Fibroblast of lung (primary cell): ENCODE measurements around the gene CABCOCO1. TPM values are rescaled to one million over a fixed set of nuclear protein-coding genes. Genes with fewer than 3 reads are reported as not detected.

Source experiments
- DNase-seq, 2 donors: peaks; one replicate each; pipeline versions ENCODE4 v3.0.0 to v3.0.0-alpha.2; 2010; ENCODE audit warnings: low read depth in 2 of 2
- H2AFZ ChIP-seq: 2 replicates; pipeline ENCODE4 v1.5.1; 2012; ENCODE audit warnings: low read length, control low read depth, inconsistent platforms
- H3K27ac ChIP-seq: 2 replicates; pipeline ENCODE4 v1.5.1; 2011; ENCODE audit warnings: low read length, control low read depth; ENCODE audit not compliant: insufficient read depth
- H3K27me3 ChIP-seq: 2 replicates; pipeline ENCODE4 v1.5.1; 2011; ENCODE audit warnings: mild to moderate bottlenecking, low read length; ENCODE audit not compliant: control insufficient read depth, insufficient read depth
- H3K36me3 ChIP-seq: 2 replicates; pipeline ENCODE4 v1.5.1; 2011; ENCODE audit warnings: low read length; ENCODE audit not compliant: control insufficient read depth, insufficient read depth
- H3K4me1 ChIP-seq: 2 replicates; pipeline ENCODE4 v1.5.1; 2011; ENCODE audit warnings: low read length; ENCODE audit not compliant: control insufficient read depth, insufficient read depth; ENCODE audit errors: extremely low read depth
- H3K4me2 ChIP-seq: 2 replicates; pipeline ENCODE4 v1.5.1; 2011; ENCODE audit warnings: low read length, control low read depth; ENCODE audit not compliant: insufficient read depth; ENCODE audit errors: extremely low read depth
- H3K4me3 ChIP-seq, 4 experiments: fragments of 200-600 bp in 1 of 4; sonication (generic) in 1 of 4; replicated peaks in 1 of 4; 2 replicates each; pipeline ENCODE4 v1.5.1; 2011 to 2016; ENCODE audit warnings: low read length in 4 of 4, low read depth in 3 of 4, mild to moderate bottlenecking in 3 of 4, control low read depth in 2 of 4, inconsistent platforms in 1 of 4, mixed read lengths in 1 of 4; ENCODE audit not compliant: insufficient read depth in 1 of 4; ENCODE audit errors: control extremely low read depth in 1 of 4
- H3K79me2 ChIP-seq: 2 replicates; pipeline ENCODE4 v1.5.1; 2012; ENCODE audit warnings: mild to moderate bottlenecking, low read length, inconsistent platforms; ENCODE audit not compliant: control insufficient read depth, insufficient read depth
- H3K9ac ChIP-seq: 2 replicates; pipeline ENCODE4 v1.5.1; 2011; ENCODE audit warnings: mild to moderate bottlenecking, low read length, control low read depth; ENCODE audit not compliant: insufficient read depth
- H3K9me3 ChIP-seq: 2 replicates; pipeline ENCODE4 v1.5.1; 2012; ENCODE audit warnings: low read depth, low read length; ENCODE audit not compliant: control insufficient read depth, insufficient read depth
- H4K20me1 ChIP-seq: 2 replicates; pipeline ENCODE4 v1.5.1; 2011; ENCODE audit warnings: low read length; ENCODE audit not compliant: control insufficient read depth, insufficient read depth; ENCODE audit errors: extremely low read depth
- EZH2 ChIP-seq: IDR thresholded peaks from 2 replicates; pipeline ENCODE4 v1.5.1; 2012; ENCODE audit warnings: low read length, control low read depth, mild to moderate bottlenecking; ENCODE audit errors: missing control alignments
- polyA plus RNA-seq, 2 donors: library from polyadenylated mRNA; depleted of rRNA in 1 of 2; stranded (reverse) in 1 of 2; unstranded in 1 of 2; fragments of >200 nt; gene quantifications; 2 replicates each; pipeline ENCODE4 v1.2.1, GENCODE V29; 2011 to 2012; ENCODE audit warnings: missing spikeins in 1 of 2
- total RNA-seq: library from RNA; depleted of rRNA; stranded (reverse); fragments of >200 nt; gene quantifications from 2 replicates; pipeline ENCODE4 v1.2.1, GENCODE V29; 2014
- TF ChIP-seq, protein P1 (sequence below), 2 donors: IDR thresholded peaks in 1 of 2; conservative IDR thresholded peaks in 1 of 2; 1 replicate in 1 of 2; 2 replicates in 1 of 2; pipeline ENCODE4 v1.5.1; 2011 to 2012; ENCODE audit warnings: low read length in 2 of 2, control low read depth in 1 of 2, inconsistent platforms in 1 of 2, low read depth in 1 of 2, mild to moderate bottlenecking in 1 of 2

Gene CABCOCO1
- total and polyA plus RNA-seq, 2 donors (not counting 1 experiment from before 2014, with no cell fraction given): 0.83 to 1.6 TPM

DNA sequence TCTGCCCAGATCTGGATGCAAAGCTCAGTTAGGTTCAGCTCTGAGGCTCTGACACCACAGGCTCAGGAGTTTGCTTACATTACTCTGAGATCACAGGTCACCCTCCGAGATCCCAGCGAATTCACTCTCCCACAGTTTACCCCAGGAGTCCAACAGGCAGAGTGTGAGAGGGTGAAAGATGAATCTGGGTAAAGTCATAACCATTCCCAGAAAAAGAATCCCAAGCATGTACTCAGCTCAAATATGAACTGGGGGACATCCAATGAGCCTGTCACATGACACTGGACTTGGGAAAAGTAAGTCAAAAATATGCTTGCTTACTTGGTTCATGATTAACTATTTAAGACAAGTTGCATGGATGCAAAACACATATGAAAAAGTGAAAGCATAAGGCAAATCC, 128.5 kb downstream of the CABCOCO1 start:
- Histone ChIP-seq H3K9me3 (no peaks in the 10 kb centered on the region), H3K4me3 (no peak overlapping the region), H3K27ac (no peak overlapping the region), H4K20me1 (no peaks in the 10 kb centered on the region), H3K36me3 (no peaks in the 10 kb centered on the region), H3K4me1 (peaks cover 14% of the 10 kb centered on the region), H3K4me2 (peak overlapping the region; percentile 29), H3K9ac (no peak overlapping the region), H3K79me2 (no peaks in the 10 kb centered on the region), H2AFZ (no peak overlapping the region), H3K27me3 (no peaks in the 10 kb centered on the region)
- peak; percentile 66 to 75 for DNase-seq
- no peak for TF ChIP-seq EZH2
- TF ChIP-seq, protein P1, sequence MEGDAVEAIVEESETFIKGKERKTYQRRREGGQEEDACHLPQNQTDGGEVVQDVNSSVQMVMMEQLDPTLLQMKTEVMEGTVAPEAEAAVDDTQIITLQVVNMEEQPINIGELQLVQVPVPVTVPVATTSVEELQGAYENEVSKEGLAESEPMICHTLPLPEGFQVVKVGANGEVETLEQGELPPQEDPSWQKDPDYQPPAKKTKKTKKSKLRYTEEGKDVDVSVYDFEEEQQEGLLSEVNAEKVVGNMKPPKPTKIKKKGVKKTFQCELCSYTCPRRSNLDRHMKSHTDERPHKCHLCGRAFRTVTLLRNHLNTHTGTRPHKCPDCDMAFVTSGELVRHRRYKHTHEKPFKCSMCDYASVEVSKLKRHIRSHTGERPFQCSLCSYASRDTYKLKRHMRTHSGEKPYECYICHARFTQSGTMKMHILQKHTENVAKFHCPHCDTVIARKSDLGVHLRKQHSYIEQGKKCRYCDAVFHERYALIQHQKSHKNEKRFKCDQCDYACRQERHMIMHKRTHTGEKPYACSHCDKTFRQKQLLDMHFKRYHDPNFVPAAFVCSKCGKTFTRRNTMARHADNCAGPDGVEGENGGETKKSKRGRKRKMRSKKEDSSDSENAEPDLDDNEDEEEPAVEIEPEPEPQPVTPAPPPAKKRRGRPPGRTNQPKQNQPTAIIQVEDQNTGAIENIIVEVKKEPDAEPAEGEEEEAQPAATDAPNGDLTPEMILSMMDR (conservative IDR thresholded peaks at IDR 0.05 in 1 of 2, IDR thresholded peaks at IDR 0.05 in 1 of 2; ENCODE audit: low read depth in 1 of 2, low read length in 2 of 2): no peak

DNA sequence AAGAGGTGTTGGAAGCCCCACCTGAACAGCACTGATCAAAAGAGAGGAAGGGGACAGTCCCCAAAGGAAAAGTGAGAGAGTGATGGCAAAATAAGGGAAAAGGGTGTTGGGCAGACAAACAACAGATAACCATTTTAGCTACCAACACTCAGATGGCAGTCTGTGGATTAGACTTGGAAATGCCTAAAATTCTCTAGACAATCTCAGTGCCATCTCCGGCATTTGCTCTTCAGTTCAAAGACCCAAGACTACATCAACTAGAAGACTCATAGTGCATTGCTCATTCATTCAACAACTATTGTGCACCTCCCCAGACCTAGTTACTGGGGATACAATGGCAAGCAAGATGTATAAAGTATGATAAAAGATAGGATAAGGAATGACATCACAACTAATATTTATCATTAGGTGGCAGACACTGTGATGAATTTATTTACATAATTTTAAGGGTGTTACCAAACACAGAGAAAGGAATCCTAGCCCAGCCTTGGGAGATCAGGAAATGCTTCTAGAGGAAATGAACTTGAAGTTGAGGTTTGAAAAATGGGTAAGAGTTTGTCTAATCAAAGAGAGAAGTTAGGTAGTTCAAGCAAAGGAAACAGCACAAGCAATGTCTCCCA, 129.5 kb downstream of the CABCOCO1 start:
- no peak overlapping the region for H3K9ac ChIP-seq
- TF ChIP-seq, protein P1 (conservative IDR thresholded peaks at IDR 0.05 in 1 of 2, IDR thresholded peaks at IDR 0.05 in 1 of 2; ENCODE audit: low read depth in 1 of 2, low read length in 2 of 2): no peak
- TF ChIP-seq EZH2: no peak
- no peak overlapping the region for H3K27ac ChIP-seq
- H4K20me1 ChIP-seq: no peaks in the 10 kb centered on the region
- DNase-seq: no peak
- no peaks in the 10 kb centered on the region for H3K27me3 ChIP-seq
- no peaks in the 10 kb centered on the region for H3K9me3 ChIP-seq
- no peak overlapping the region for H3K4me2 ChIP-seq
- no peak overlapping the region for H2AFZ ChIP-seq
- peaks cover 13% of the 10 kb centered on the region for H3K4me1 ChIP-seq
- H3K79me2 ChIP-seq: no peaks in the 10 kb centered on the region
- no peaks in the 10 kb centered on the region for H3K36me3 ChIP-seq
- H3K4me3 ChIP-seq: no peak overlapping the region

DNA sequence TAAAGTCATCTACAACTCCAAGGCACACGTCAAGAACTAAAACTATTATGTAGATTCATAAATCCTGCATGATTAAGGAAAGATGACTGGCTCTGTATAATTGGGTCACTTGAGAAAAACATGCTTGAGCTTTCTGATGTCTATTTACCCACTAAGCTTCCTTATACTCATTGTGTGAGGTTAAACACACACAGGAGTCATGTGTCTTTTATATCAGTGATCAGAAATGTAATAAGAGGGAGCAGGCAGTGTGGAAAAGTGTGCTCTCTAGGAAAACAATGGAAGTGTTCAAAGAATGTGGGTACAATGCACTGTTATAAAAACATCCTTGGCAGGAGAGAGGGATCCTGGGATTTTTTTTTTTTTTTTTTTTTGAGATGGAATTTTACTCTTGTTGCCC, 130.2 kb downstream of the CABCOCO1 start:
- peaks cover 9% of the 10 kb centered on the region for H3K4me1 ChIP-seq
- H2AFZ ChIP-seq: no peak overlapping the region
- H3K36me3 ChIP-seq: no peaks in the 10 kb centered on the region
- no peak overlapping the region for H3K27ac ChIP-seq
- H3K9ac ChIP-seq: no peak overlapping the region
- no peaks in the 10 kb centered on the region for H3K27me3 ChIP-seq
- H4K20me1 ChIP-seq: no peaks in the 10 kb centered on the region
- no peak overlapping the region for H3K4me2 ChIP-seq
- no peaks in the 10 kb centered on the region for H3K79me2 ChIP-seq
- no peak overlapping the region for H3K4me3 ChIP-seq
- no peak for DNase-seq
- H3K9me3 ChIP-seq: no peaks in the 10 kb centered on the region
- no peak for TF ChIP-seq EZH2
- TF ChIP-seq, protein P1 (conservative IDR thresholded peaks at IDR 0.05 in 1 of 2, IDR thresholded peaks at IDR 0.05 in 1 of 2; ENCODE audit: low read depth in 1 of 2, low read length in 2 of 2): no peak
